Colonic mucosa (tissue), 4 donors: Measurements from ENCODE around the gene NT5C1A. TPM values are rescaled to one million over a fixed set of nuclear protein-coding genes. Genes with fewer than 3 reads are reported as not detected.

Experiments used
- DNase-seq: peaks from one replicate; pipeline ENCODE4 v3.0.0-alpha.2; 2020
- H3K27ac ChIP-seq: fragments of 200-600 bp; one replicate; pipeline ENCODE4 v1.8.0; 2021
- H3K27me3 ChIP-seq: fragments of 200-600 bp; one replicate; pipeline ENCODE4 v1.8.0; 2021
- H3K36me3 ChIP-seq: fragments of 200-600 bp; one replicate; pipeline ENCODE4 v1.8.0; 2021
- H3K4me1 ChIP-seq: fragments of 200-600 bp; one replicate; pipeline ENCODE4 v1.8.0; 2021; ENCODE audit warnings: mild to moderate bottlenecking
- H3K4me3 ChIP-seq: fragments of 200-600 bp; one replicate; pipeline ENCODE4 v1.8.0; 2021
- H3K9ac ChIP-seq, 2 donors: one replicate each; pipeline ENCODE4 v1.7.0; 2013; ENCODE audit warnings: control low read depth in 2 of 2, low read depth in 2 of 2, low read length in 2 of 2
- H3K9me3 ChIP-seq: fragments of 200-600 bp; one replicate; pipeline ENCODE4 v1.8.0; 2021
- intact Hi-C: fragments of 100-400 bp; cut with DNase I; formaldehyde crosslinking; loops from one replicate; pipeline ENCODE4 v1.14.1; 2022
- total RNA-seq, 2 donors: library from RNA; stranded (reverse); fragmentation: NEBNext Ultra II Directional in 1 of 2; extraction: Animal tissue kit (Norgen Biotek cat#: 25700) in 1 of 2; gene quantifications; one replicate each; pipeline ENCODE4 v1.2.1, GENCODE V29; 2021
- TF ChIP-seq, protein P1 (sequence below): fragments of 200-600 bp; IDR thresholded peaks from one replicate; pipeline ENCODE4 v1.8.0; 2022; ENCODE audit warnings: antibody characterized with exemption, mild to moderate bottlenecking
- donor health status: healthy.
- donor health status: DM: no; HTN: no; CAD: no.
- donor health status: DM: no; HTN: no; CAD: no.

NT5C1A gene
- total RNA-seq, 2 donors from 2014 or later = not detected

GRCh38 chr1:39689214-39689613 is 17.3 kb upstream of the NT5C1A start:
- no peak for DNase-seq
- H3K36me3 ChIP-seq = no peaks in the 10 kb centered on the region
- H3K4me3 ChIP-seq = no peak overlapping the region
- peaks cover 10% of the 10 kb centered on the region for H3K4me1 ChIP-seq
- H3K9me3 ChIP-seq = no peaks in the 10 kb centered on the region
- intact Hi-C loops = no loop called here
- no peak overlapping the region for H3K9ac ChIP-seq
- H3K27me3 ChIP-seq = peaks cover 15% of the 10 kb centered on the region
- no peak overlapping the region for H3K27ac ChIP-seq
- TF ChIP-seq, protein P1, sequence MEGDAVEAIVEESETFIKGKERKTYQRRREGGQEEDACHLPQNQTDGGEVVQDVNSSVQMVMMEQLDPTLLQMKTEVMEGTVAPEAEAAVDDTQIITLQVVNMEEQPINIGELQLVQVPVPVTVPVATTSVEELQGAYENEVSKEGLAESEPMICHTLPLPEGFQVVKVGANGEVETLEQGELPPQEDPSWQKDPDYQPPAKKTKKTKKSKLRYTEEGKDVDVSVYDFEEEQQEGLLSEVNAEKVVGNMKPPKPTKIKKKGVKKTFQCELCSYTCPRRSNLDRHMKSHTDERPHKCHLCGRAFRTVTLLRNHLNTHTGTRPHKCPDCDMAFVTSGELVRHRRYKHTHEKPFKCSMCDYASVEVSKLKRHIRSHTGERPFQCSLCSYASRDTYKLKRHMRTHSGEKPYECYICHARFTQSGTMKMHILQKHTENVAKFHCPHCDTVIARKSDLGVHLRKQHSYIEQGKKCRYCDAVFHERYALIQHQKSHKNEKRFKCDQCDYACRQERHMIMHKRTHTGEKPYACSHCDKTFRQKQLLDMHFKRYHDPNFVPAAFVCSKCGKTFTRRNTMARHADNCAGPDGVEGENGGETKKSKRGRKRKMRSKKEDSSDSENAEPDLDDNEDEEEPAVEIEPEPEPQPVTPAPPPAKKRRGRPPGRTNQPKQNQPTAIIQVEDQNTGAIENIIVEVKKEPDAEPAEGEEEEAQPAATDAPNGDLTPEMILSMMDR = no peak

DNA sequence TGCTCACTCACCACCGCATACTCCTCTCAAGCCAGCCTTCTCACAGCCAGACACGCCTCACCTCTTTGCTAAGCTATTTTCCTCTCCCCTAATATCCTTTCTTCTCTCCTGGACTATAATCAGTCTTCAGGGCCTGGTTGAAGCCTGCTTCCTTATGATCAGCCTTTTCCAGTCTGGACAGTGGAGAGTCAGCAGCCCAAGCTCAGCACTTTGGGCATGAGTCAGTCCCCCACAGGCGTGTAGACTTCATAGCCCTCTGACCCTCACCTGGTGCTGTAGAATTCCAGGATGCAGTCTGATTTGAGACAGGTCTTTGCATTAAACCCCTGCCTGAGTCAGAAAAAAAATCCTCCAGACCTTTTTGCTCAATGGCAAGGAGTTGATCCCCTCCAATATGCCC is 16.8 kb upstream of the NT5C1A start:
- intact Hi-C loops = no loop called here
- no peak overlapping the region for H3K4me3 ChIP-seq
- H3K27me3 ChIP-seq = peaks cover 15% of the 10 kb centered on the region
- no peaks in the 10 kb centered on the region for H3K9me3 ChIP-seq
- no peak overlapping the region for H3K27ac ChIP-seq
- no peak for DNase-seq
- no peaks in the 10 kb centered on the region for H3K36me3 ChIP-seq
- peaks cover 10% of the 10 kb centered on the region for H3K4me1 ChIP-seq
- no peak overlapping the region for H3K9ac ChIP-seq
- TF ChIP-seq, protein P1 = no peak

GRCh38 chr1:39687243-39687642 is 15.3 kb upstream of the NT5C1A start:
- TF ChIP-seq, protein P1 = no peak
- intact Hi-C loops = no loop called here
- Histone ChIP-seq H3K9me3 (no peaks in the 10 kb centered on the region), H3K27me3 (peaks cover 7% of the 10 kb centered on the region), H3K4me3 (no peak overlapping the region), H3K27ac (no peak overlapping the region), H3K36me3 (no peaks in the 10 kb centered on the region), H3K4me1 (peaks cover 8% of the 10 kb centered on the region), H3K9ac (no peak overlapping the region)
- no peak for DNase-seq

- no peak for DNase-seq
- no peak overlapping the region for H3K9ac ChIP-seq
- no peaks in the 10 kb centered on the region for H3K4me1 ChIP-seq
- intact Hi-C loops = no loop called here
- H3K4me3 ChIP-seq = no peak overlapping the region
- TF ChIP-seq, protein P1 = no peak
- no peak overlapping the region for H3K27ac ChIP-seq
- no peaks in the 10 kb centered on the region for H3K9me3 ChIP-seq
- no peaks in the 10 kb centered on the region for H3K36me3 ChIP-seq
- H3K27me3 ChIP-seq = peaks cover 4% of the 10 kb centered on the region
These were observed 13.2 kb upstream of the NT5C1A start for GRCh38 chr1:39685071-39685470.

DNA sequence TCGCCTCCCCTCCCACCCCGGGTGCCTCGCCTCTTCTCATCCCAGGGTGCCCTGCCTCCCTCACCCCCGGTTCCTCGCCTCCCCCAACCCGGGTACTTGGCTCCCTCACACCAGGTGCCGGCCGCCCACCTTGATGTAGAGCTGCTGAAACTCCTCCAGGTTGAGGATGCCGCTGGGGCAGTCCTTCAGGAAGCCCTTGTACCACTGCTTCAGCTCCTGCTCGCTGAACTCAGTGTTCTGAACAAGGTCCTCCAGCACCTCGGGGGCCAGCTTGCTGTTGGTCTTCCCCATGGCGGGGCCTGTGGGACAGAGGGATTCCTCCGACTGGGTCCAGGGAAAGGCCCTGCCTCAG is 12.4 kb upstream of the NT5C1A start:
- no peaks in the 10 kb centered on the region for H3K9me3 ChIP-seq
- peaks cover 4% of the 10 kb centered on the region for H3K27me3 ChIP-seq
- H3K4me3 ChIP-seq = no peak overlapping the region
- no peak for DNase-seq
- intact Hi-C loops = no loop called here
- no peaks in the 10 kb centered on the region for H3K4me1 ChIP-seq
- no peaks in the 10 kb centered on the region for H3K36me3 ChIP-seq
- no peak overlapping the region for H3K9ac ChIP-seq
- H3K27ac ChIP-seq = no peak overlapping the region
- TF ChIP-seq, protein P1 = no peak
